Dendritic cell treated with granulocyte-macrophage colony-stimulating factor and Interleukin-4, amounts not matched to agents 40 ng/mL and 50 ng/mL, for 4 days (primary cell): Measurements from ENCODE around the gene RBM23.

ENCODE experiments used
- H3K27ac Mint-ChIP-seq: one replicate; pipeline ENCODE4 v1.8.0; 2022; ENCODE audit warnings: mild to moderate bottlenecking, mixed read lengths
- H3K27me3 Mint-ChIP-seq: one replicate; pipeline ENCODE4 v1.8.0; 2022; ENCODE audit warnings: mild to moderate bottlenecking, mixed read lengths
- H3K36me3 Mint-ChIP-seq: one replicate; pipeline ENCODE4 v1.8.0; 2022; ENCODE audit warnings: low read depth, mixed read lengths
- H3K4me1 Mint-ChIP-seq: one replicate; pipeline ENCODE4 v1.8.0; 2022; ENCODE audit warnings: low read depth, mixed read lengths
- H3K4me3 Mint-ChIP-seq: one replicate; pipeline ENCODE4 v1.8.0; 2022; ENCODE audit warnings: mild to moderate bottlenecking, moderate library complexity, mixed read lengths
- H3K9me3 Mint-ChIP-seq: one replicate; pipeline ENCODE4 v1.8.0; 2022; ENCODE audit warnings: mixed read lengths
- intact Hi-C: fragments of 100-400 bp; cut with micrococcal nuclease; formaldehyde crosslinking; loops from one replicate; pipeline ENCODE4 v1.15.0; 2022

Gene RBM23

GRCh38 chr14:22844221-22845102 lies 74.5 kb downstream of the RBM23 start:
- peaks cover 97% of the 10 kb centered on the region for H3K4me1 Mint-ChIP-seq
- no peaks in the 10 kb centered on the region for H3K9me3 Mint-ChIP-seq
- H3K36me3 Mint-ChIP-seq, result peaks cover 71% of the 10 kb centered on the region
- intact Hi-C loops, result no loop called here
- no peak overlapping the region for H3K4me3 Mint-ChIP-seq
- no peaks in the 10 kb centered on the region for H3K27me3 Mint-ChIP-seq
- H3K27ac Mint-ChIP-seq, result peak overlapping the region; percentile 89
